T-helper 9 cell (primary cell): ENCODE results near the gene HPGDS.
"Not testable (repeated sequence)": the region's sequence is repeated elsewhere in the genome, so short reads cannot be mapped to it uniquely, and the experiment has no call there.

Experiments used
- DNase-seq: peaks from one replicate; pipeline ENCODE4 v3.0.0-alpha.2; 2020

HPGDS gene

DNA sequence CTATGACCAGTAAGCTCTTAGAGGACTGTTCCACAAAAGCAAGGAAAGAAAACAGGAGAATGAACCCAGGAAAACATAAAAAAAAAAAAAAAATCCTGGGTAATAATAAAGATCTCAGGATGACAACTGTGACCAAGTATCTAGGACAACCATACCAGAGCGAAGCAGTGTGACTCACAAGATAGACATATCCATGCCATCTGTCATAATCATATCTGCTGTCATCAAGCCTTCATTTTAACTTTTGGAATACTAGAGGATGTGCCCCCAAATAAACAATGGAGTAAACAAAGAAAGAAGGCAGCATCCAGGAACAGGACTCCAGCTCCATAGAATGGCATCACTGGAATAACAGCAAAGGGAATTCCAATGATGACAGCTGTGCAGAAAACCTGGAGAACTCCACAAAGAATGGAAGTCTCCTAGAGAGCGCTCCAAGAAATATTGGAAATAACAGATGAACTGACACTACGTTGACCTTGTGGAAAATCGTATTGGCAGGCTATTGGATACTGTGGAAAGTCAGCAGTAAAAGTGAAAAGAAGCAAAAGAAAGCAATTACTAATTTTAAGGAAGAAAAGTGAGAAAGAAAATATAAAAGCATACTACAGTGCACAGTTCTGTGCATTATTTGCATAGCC is 35.3 kb downstream of the HPGDS start:
- DNase-seq, result no peak

DNA sequence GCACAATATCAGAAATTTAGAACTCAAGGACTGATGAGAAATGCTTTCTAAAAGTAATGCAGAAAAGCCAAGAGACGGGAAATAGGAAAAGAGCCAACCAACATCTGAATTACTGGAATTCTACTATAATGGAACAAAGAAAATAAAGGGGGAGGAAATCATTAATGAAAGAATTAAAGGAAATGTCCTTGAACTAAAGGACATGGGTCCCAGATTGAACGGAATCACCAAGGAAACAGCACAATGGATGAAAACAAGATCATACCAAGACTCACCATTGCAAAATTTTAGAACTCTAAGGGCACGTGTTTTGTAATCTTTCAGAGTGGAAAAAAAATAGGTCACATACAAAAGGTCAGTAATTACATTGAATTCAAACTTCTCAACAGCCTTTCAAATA is 35.9 kb downstream of the HPGDS start:
- no peak for DNase-seq

DNA sequence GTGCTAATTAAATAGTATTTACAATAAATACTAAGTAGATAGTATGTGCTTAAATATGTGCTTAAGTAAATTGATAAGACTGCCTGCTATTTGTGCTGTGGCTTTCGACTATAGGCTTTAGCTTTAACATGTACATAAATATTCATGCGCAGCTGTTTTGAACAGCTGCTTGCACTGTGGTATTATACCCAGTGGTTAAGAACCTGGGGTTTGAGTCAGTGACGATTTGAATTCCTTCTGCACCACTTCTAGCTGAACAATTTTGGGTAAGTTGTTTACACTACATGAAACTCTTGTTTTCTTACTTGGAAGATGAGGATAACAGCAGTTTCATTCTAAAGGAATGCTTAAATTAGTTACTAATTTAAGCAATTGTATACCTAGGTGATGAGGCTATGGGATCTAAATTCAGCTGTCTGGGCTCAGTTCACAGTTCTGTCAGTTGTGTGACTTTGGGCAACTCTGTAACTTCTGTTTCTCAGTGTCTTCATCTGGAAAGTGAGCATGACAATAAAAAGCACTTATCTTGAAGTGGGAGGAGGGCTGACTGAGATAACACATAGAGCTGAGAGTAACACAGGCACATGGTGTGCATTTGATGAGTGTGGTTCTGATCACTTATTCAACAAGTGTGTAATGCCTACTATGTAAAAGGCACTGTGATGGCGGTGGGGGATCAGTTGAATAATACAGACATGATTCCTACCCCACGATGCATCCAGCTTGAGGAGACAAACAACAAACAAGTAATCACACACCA is 37.0 kb downstream of the HPGDS start:
- no peak for DNase-seq

DNA sequence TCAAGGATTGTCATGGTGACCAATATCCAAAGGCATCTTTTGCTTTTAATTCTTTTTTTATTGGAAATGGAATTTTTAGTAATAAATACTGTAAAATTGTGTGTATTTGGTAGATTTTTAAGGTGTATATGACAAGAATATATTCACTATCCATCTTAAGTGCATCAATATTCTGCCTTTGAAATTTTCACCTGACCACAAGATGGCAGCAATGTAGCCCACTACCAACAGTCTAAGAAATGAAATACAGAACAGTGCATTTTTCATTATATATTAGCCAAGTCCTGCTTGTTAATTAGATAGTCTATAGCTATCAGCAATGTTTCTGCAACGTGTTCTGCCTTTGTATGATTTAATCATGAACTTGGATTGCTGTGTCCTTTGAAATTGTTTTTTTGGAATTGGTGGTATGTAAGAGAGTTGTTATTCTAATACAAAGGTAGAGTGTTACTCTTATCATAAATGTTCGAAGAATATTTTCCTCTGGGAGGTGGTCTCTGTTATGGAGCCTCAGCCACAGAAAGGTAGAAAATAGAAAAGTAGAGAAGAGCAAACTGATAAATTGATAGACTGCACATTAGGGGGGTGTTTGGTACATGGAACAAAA is 38.2 kb downstream of the HPGDS start:
- no peak for DNase-seq

DNA sequence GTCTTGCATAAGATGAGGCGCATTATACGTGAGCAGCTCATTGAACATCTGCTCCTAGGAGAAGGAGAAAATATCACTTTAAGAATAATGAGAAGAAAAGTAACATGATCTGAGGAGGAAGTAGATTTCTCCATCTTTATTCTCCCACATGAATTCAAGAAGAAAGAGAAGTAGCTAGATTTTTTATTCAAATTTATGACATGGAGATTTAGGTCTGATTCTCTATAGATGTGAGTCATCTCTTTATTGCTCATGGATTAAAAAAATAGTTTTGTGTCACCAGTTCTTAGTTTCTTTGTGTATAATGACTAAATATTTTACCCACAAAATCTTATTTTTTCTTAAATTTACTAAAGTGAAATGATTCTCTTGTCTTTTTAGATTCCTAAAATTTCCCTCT is 40.4 kb downstream of the HPGDS start:
- no peak for DNase-seq

DNA sequence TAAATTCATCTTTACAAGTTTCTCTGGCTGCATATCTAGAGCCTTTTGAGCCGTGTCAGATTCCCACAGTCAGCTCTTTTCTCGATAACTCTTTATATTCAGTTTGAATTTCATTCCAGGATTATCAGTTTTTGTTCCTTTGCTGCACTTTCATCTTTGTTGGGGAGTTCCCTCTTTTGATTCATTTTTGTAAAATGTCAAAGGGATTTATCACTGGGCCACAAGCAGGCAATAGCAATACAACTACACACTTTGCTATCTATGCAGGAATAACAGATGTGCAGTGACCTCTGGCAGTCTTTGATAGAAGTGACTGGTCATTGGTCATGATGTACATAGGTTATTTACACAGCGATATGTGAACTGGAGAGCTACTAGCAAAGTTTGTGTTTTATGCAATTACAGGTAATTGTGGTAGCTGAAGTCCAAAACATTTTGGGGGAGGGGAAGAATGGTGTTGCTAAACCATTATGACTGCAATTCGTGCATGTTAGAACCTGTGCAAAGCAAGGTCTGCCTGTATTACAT is 43.8 kb downstream of the HPGDS start:
- DNase-seq, result no peak

DNA sequence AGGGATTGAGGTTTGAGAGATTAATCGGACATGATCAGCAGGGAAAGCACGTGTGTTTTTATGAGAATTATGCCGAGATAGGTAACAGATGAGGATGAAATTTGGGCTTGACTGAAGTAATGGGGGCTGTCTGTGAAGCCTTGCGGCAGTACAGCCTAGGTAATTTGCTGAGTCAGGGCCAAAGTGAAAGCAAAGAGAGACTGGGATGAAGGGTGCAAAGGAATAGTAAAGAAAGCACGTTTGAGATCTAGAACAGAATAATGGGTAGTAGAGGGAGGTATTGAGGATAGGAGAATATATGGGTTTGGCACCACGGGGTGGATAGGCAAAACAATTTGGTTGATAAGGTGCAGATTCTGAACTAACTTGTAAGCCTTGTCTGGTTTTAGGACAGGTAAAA is 47.2 kb downstream of the HPGDS start:
- DNase-seq, result not testable (repeated sequence)

DNA sequence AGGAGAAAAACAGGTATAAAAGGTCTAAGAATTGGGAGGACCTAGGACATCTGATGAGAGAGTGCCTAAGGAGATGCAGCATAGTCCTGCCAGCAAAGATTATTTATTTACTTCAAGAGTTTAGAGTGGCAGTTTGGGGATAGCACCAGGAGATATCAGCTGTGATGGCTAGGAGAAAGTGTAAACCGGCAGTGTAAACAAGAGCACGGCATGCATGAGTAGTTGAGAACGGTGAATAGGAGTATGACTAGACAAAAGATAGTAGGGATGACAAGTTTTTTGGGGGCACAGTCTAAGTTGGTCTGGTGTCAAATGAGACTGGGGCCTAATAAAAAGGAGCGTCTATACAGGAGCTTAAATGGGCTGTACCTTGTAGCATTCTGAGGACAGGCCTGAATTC is 48.7 kb downstream of the HPGDS start:
- DNase-seq, result not testable (repeated sequence)

DNA sequence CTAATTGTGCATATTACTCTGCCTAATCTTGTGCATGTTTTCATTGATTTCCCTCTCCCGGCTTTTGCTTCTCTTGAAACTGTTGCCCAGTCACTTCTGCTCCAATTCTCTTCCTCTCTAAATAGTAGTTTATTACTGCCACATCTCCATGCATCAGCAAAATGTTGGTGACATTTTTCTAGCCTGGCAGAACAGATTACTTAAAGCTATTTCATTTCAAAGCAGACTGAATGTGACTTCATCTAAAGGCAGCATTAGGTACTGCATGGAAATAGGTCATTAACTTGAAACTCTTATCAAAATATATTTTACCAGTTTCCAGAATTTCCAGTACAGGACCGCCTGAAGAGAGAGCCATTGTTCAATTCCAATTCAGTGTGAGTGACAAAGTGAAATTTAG is 52.4 kb downstream of the HPGDS start:
- DNase-seq, result no peak

DNA sequence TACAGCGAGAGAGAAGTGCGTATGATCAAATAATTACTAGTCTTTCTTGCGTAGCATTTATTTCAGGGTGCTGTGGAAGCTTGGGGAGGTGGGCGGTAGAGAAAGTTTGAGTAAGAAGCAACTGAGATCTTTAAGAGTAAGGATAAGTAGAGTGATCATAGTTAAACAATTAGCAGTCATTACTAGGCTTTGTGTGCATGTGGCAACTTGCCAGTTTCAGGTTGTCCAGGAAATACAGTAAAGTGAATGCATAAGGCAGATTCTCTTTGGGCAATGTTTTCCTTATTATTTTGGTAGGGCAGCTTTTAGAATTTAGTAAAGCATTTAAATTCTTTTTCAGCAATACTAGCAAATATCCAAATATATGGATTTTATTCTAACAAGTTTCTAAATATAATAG is 57.0 kb downstream of the HPGDS start:
- no peak for DNase-seq

DNA sequence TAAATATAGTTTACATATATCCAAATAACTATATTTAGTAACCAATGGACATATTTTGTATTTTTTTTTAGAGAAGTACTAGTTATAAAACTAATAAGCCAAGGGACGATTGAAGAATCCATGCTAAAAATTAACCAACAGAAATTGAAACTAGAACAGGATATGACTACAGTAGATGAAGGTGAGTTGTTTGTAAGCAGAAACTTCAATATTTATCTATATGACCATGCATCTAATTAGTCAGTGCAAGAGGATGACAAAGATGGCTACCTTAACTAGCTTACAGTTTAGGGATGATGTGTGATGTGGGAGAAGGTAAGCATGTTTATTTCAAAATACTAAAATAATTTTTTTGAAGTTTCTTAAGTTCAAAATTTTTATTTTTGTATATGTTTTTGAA is 57.7 kb downstream of the HPGDS start:
- no peak for DNase-seq

DNA sequence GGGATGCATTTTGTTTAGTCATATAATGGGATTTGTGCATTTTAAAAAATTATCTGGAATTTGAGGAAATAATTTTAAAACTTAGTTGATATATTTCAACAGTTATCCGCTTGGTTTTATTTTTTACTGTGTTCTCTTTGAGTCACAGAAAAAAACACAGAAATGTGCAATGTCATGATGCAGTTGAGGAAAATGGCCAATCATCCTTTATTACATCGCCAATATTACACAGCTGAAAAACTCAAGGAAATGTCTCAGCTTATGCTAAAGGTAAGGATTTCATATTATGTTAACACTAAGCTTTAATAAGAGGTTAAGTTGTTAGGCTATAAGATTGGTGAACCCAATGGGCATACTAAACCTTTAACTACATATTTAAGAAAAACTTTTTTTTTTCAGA is 63.9 kb downstream of the HPGDS start:
- no peak for DNase-seq

DNA sequence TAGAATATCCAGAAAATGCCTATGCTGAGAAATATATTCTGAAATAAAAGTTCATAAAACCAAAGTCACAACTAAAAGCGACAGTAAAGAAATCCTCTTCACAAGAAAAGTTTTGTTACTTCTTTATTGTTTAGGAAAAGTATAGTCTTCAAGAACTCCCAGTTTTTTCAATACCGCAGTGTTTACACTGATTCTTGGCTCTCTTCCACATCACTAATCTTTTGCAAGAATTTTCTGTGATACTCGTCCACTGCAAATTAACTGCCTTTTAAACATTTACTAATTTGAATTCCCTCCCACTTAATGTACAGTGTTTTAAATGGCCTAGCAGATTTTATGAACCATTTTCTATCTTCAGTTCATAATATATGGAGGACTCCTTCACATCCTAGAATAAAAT is 65.1 kb downstream of the HPGDS start:
- DNase-seq, result no peak

DNA sequence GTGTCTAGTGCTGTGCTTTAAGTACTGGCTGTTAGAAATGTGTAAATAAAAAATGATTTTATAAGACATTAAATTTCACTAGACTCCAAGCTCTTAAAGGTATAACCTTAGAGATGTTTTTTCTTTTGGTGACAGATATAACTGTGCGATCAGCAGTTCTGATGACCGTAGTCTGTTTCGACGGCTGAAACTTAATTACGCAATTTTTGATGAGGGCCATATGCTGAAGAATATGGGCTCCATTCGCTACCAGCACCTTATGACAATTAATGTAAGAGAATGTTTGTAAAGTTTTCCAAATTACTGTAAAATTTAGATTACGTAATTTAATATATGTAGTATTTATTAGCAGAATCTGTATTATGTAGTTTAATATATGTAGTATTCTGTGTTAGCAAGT is 66.4 kb downstream of the HPGDS start:
- DNase-seq, result no peak

DNA sequence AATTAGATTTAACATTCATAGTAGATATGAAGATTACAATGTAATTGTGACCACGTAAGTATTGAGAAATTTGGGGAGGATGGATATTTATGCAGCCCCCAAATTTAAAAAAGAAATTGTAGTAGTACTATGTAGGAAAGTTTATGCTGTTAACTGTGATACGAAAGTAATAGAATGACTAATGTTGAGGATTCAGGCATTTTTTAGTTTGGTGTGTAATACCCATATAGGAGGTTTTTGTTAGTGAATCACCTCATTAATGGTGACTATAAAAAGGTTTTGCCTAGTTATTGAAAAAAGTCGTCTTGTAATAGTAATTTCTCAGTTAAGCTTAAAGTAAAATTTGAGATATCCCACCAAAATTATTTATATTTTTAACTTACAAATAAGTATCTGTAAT is 67.7 kb downstream of the HPGDS start:
- DNase-seq, result no peak

DNA sequence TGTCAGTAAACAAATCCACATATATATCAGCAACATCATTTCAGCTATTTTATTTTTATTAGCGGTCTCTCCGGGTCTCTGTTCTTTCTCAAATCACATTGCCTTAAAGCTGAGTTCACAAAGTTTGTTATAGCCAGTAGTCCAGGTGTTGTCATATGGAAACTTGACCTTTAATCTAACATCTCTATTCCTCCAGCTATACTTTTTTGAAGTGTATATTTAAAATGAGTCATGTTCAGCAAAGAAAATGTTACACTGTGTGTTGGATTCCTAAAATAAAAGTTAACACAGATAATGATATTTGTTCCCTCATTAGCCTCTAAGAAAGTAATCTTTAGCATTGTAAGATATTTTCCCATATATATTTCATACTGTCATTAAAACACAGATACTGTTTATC is 71.4 kb downstream of the HPGDS start:
- DNase-seq, result no peak

DNA sequence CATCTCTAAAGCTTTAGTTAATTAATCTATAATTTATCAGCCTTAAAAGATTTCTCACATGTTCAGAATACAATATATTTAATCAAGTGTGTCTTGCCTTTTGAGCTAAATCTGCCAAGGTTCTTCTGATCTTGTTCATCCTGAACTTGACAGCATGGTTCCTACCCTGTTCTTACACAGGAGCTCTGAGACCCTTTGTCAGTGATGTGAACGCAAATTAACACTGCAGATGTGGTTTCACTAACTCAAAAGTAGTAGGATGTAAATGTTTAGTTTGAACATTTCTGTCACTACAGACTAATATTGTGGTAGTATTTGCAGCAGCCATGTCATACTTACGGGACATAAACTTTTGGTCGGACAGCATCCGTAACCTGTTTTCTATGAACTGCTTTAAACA is 75.6 kb downstream of the HPGDS start:
- no peak for DNase-seq

DNA sequence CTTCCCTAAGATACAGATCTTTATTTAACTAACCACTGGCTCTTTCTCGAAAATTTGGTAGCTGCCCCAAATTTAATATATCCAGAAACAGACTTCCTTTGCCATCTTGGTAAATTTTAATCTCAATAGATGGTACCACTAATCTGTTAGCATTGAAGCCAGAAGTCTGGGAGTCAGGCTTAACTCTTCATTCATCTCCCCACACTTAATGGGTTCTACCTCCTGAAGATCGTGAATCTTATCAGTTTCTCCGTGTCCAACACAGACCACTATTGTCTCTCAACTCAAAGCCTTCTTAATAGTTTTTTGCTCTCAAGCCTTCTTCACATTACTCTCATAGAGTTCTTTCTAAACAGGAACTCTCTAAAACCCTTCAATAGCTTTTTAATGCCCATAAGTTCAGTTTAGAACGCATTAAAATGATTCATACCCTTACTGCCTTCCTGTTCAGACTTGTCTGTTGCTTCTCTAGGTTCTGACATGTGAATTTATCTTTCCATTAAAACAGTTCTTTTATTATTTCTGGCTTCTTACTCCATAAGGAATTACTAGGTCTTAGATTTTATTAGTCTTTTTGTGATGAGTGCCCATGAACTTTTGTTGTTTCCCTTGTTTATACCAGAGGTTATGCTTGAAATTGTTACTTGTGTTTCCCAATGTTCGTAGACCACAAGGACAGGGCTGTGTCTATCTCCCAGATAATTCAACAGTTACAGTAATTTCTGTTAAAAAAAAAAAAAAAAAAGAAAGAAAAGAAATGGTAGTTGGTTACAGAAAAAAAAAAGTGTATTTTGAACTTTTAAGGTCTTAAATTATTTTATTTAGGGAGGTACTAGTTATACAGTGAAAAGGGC is 80.2 kb downstream of the HPGDS start:
- no peak for DNase-seq

DNA sequence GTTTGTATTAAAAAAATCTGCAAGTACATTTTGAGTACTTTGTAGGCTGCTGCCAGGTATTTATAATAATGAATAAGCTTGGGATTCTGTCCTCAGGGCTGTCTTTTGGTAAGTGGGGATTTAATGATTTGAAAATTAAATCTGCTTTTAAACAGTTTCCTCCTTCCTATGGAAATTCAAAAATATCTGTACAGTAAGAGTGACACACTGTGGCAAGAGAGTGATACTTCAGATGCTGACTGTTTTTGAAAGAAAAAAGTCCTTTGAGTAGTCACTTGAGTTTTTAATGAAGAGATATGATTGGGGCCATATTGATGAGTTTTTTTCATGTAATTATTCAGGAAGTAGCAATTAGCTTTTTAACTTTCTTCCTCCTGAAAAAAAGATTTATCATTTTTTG is 85.8 kb downstream of the HPGDS start:
- no peak for DNase-seq

DNA sequence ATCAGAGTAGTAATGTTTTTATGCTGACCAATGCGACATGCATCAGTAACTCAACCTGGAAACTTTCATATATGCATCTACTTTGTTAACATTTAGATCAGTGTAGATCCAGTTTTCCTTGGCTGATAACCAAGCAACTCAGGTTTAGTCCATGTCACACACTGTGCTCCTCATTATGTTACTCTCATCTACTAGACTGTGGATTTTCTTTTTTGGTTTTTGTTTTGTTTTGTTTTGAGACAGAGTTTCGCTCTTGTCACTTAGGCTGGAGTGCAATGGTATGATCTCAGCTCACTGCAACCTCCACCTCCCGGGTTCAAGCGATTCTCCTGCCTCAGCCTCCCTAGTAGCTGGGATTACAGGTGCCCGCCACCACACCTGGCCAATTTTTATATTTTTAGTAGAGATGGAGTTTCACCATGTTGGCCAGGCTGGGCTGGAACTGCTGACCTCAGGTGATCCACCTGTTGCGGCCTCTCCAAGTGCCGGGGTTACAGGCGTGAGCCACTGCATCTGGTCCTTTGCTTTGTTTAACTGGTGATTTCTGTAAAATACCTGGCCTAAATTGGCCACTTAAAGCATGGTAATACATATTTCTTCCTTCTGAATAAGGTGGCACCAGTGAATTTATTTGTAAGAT is 86.4 kb downstream of the HPGDS start:
- DNase-seq, result no peak

DNA sequence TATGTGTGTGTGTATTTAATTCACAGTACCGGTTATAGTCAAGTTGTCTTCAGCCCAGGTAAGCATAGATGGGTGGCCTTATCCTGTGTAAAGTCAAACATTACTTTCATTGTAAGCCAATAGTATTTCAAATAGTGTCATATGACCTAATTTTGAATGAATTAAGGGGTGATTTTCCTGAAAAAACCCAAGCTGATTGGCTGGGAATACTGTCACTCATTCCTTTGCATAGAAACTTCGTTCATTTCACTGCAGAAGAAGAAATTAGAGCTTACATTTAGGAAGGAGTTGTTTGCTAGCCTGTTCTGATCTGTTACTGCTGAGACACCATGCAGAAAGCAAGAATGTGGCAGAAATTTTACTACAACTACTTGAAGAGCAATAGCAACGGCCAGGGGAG is 89.6 kb downstream of the HPGDS start:
- no peak for DNase-seq

DNA sequence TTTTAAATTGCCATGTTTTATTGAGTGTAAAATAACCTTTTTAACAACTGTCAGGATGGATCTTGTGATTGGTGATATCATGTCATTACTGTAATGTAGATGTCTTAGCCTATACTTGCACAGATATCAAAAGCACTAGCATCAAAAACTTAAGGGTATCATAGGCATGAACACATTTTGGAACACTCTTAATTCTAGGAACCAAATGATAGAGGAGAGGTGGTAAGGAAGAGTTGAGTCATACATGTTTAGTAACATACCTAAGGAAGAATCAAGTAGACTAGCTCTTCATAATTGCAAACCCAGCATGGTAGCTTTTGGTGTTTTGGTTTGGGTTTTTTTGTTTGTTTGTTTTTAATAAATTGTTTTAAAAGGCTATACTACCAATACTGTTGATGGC is 91.5 kb downstream of the HPGDS start:
- no peak for DNase-seq
